Parathyroid adenoma (tissue), 2 donors: ENCODE data around the gene TEX54.
A peak's percentile ranks its signal among the peaks of the same experiment; 100 is the strongest.

Experiments
- H2AFZ ChIP-seq: fragments of 300-600 bp; sonication (generic); one replicate; pipeline ENCODE4 v1.7.0; 2017; ENCODE audit warnings: antibody characterized with exemption, mild to moderate bottlenecking
- H3K27ac ChIP-seq: fragments of 300-600 bp; sonication (generic); one replicate; pipeline ENCODE4 v1.7.0; 2017
- H3K27me3 ChIP-seq: fragments of 300-600 bp; sonication (generic); one replicate; pipeline ENCODE4 v1.7.0; 2017; ENCODE audit warnings: low read length; ENCODE audit not compliant: control insufficient read depth, insufficient read depth
- H3K36me3 ChIP-seq: fragments of 300-600 bp; sonication (generic); one replicate; pipeline ENCODE4 v1.7.0; 2017; ENCODE audit warnings: low read length; ENCODE audit not compliant: control insufficient read depth, insufficient read depth
- H3K4me1 ChIP-seq: fragments of 300-600 bp; sonication (generic); one replicate; pipeline ENCODE4 v1.7.0; 2017; ENCODE audit warnings: control low read depth
- H3K4me2 ChIP-seq: fragments of 300-600 bp; sonication (generic); one replicate; pipeline ENCODE4 v1.7.0; 2017; ENCODE audit warnings: low read length
- H3K4me3 ChIP-seq: fragments of 300-600 bp; sonication (generic); one replicate; pipeline ENCODE4 v1.7.0; 2017; ENCODE audit warnings: low read depth, low read length
- H3K79me2 ChIP-seq: fragments of 300-600 bp; sonication (generic); one replicate; pipeline ENCODE4 v1.7.0; 2017; ENCODE audit warnings: control low read depth
- H3K9ac ChIP-seq: fragments of 300-600 bp; sonication (generic); one replicate; pipeline ENCODE4 v1.7.0; 2017; ENCODE audit warnings: mild to moderate bottlenecking
- H3K9me3 ChIP-seq: fragments of 300-600 bp; sonication (generic); one replicate; pipeline ENCODE4 v1.7.0; 2017; ENCODE audit warnings: low read length; ENCODE audit not compliant: control insufficient read depth
- TF ChIP-seq, protein P1 (sequence below): fragments of 300-600 bp; sonication (generic); IDR thresholded peaks from one replicate; pipeline ENCODE4 v1.7.0; 2017; ENCODE audit warnings: antibody characterized with exemption, mild to moderate bottlenecking
- donor health status: primary hyperparathyroidism.

The TEX54 gene

DNA sequence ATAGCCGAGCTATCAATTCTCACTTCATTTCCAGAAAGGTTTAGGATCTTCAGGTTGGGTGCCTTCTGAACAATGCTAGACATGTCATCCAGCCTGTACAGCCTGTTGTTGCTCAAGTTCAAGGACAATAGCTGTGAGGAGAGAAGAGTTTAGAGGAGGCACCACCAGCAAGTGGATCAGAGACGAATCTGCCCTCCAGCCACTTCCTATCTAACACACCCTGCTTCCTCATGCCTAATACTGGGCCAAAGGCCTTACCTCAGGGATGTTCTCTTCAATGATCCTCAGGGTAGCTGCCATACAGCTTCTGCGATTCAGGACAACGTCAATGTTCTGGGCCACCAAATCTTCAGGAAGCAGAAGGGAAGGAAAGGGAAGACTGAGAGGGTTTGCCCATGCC is 31.6 kb downstream of the TEX54 start:
- Histone ChIP-seq H3K9ac (no peak overlapping the region), H3K4me3 (no peak overlapping the region), H3K4me2 (no peak overlapping the region), H3K27me3 (no peaks in the 10 kb centered on the region), H3K36me3 (no peaks in the 10 kb centered on the region), H3K9me3 (no peaks in the 10 kb centered on the region), H3K4me1 (no peaks in the 10 kb centered on the region), H2AFZ (no peak overlapping the region), H3K27ac (no peak overlapping the region), H3K79me2 (peaks cover 3% of the 10 kb centered on the region)
- TF ChIP-seq, protein P1, sequence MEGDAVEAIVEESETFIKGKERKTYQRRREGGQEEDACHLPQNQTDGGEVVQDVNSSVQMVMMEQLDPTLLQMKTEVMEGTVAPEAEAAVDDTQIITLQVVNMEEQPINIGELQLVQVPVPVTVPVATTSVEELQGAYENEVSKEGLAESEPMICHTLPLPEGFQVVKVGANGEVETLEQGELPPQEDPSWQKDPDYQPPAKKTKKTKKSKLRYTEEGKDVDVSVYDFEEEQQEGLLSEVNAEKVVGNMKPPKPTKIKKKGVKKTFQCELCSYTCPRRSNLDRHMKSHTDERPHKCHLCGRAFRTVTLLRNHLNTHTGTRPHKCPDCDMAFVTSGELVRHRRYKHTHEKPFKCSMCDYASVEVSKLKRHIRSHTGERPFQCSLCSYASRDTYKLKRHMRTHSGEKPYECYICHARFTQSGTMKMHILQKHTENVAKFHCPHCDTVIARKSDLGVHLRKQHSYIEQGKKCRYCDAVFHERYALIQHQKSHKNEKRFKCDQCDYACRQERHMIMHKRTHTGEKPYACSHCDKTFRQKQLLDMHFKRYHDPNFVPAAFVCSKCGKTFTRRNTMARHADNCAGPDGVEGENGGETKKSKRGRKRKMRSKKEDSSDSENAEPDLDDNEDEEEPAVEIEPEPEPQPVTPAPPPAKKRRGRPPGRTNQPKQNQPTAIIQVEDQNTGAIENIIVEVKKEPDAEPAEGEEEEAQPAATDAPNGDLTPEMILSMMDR, result no peak

DNA sequence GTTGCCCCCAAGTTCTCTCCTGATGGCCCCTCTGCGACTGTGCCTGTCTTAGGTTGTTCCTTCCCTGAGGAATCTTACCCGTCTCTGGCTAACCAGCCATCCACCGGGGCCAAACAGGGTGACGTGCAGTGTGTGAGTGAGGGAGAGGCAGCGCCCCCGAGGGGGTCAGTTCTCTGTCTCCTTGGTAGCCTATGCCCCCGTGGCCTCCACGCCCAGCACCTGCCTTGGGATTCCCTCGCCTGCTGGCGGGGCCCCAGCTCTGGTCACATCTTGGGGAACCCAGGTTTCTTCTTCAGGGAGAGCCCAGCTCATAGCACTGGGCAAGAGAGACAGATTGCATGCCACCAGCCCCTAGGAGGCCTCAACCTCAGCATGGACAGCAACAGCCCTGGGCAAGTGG is 33.2 kb downstream of the TEX54 start:
- H3K36me3 ChIP-seq, result no peaks in the 10 kb centered on the region

DNA sequence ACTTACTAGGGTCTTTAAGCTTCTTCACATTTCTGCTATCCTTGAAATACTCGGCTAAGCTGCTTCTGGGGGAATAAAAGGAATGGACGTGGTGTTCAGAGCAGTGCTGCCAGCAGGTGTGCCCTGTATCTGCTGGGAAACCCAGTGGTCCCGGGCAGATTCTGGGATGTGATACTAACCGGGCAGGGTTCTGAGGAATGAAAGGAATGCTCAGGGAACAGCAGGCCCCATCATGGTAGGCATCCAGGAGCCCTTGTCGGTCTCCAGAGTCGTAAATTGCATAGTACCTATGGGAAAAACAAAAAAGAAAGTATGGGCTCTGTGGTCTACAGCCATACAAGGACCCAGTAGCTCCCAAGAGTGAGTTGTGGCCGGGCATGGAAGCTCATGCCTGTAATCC is 36.4 kb downstream of the TEX54 start:
- no peak overlapping the region for H3K4me3 ChIP-seq
- no peaks in the 10 kb centered on the region for H3K36me3 ChIP-seq
- H3K4me1 ChIP-seq, result peaks cover 2% of the 10 kb centered on the region
- H3K79me2 ChIP-seq, result peaks cover 2% of the 10 kb centered on the region
- no peaks in the 10 kb centered on the region for H3K27me3 ChIP-seq
- no peak overlapping the region for H2AFZ ChIP-seq
- TF ChIP-seq, protein P1, result no peak
- H3K9me3 ChIP-seq, result no peaks in the 10 kb centered on the region
- H3K27ac ChIP-seq, result no peak overlapping the region
- no peak overlapping the region for H3K4me2 ChIP-seq
- H3K9ac ChIP-seq, result no peak overlapping the region

More for the DNA sequence above, 33.2 kb downstream of the TEX54 start:
- no peaks in the 10 kb centered on the region for H3K9me3 ChIP-seq
- no peak overlapping the region for H3K9ac ChIP-seq
- no peak overlapping the region for H2AFZ ChIP-seq
- no peak overlapping the region for H3K4me2 ChIP-seq
- TF ChIP-seq, protein P1, result no peak
- H3K4me3 ChIP-seq, result no peak overlapping the region
- H3K79me2 ChIP-seq, result peaks cover 3% of the 10 kb centered on the region
- H3K4me1 ChIP-seq, result no peaks in the 10 kb centered on the region
- H3K27ac ChIP-seq, result no peak overlapping the region
- H3K27me3 ChIP-seq, result no peaks in the 10 kb centered on the region

DNA sequence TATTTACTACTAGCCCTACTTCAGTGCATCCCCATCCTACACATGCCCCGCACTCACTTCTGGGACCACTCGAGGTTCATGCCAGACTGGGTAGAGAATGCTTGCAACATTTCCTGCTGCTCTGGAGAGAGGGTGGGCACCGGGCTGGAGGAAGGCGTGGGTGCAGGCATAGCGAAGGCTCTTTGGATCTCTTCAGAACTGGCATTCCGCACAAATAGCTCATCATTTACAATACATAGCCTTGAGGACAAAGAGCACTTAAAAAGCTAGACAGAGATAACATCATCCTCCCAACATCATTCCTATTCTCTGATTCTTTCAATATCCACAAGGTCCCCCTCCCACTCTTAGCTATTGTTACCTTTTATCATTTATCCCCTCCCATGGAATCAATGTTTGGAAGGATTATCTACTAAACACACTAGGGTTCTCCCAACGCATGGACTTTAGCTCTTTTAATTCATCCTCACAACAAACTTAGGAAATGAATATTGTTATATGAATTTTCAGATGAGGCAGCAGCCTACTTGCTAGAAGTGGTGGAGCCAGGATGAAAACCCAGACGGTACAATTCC is 38.4 kb downstream of the TEX54 start:
- H2AFZ ChIP-seq, result no peak overlapping the region
- H3K27me3 ChIP-seq, result no peaks in the 10 kb centered on the region
- H3K4me2 ChIP-seq, result no peak overlapping the region
- peaks cover 2% of the 10 kb centered on the region for H3K79me2 ChIP-seq
- TF ChIP-seq, protein P1, result no peak
- no peak overlapping the region for H3K4me3 ChIP-seq
- H3K9me3 ChIP-seq, result no peaks in the 10 kb centered on the region
- no peaks in the 10 kb centered on the region for H3K36me3 ChIP-seq
- H3K27ac ChIP-seq, result no peak overlapping the region
- no peak overlapping the region for H3K9ac ChIP-seq
- peaks cover 2% of the 10 kb centered on the region for H3K4me1 ChIP-seq

DNA sequence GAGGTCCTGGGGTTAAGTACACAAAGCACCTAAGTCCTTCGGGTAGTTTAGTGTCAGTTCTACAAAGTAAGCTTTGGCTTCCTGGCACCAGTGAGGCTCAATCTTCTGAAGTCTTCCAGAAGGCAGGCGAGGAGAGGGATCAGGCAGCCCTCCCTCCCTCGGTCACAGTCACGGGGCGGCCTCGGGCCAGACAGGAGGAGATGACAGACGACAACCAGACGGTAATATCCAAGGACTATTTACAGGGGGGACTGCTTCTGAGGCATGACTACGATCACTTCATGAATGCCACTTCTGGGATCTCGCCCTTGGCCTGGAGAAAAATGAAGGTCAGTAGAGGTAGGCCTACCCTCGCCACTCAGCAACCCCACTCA is 40.5 kb downstream of the TEX54 start:
- Histone ChIP-seq H3K4me1 (peaks cover 2% of the 10 kb centered on the region), H3K4me2 (peak overlapping the region; percentile 75), H3K4me3 (peak overlapping the region; percentile 74), H3K27me3 (no peaks in the 10 kb centered on the region), H3K36me3 (no peaks in the 10 kb centered on the region), H3K27ac (peak overlapping the region; percentile 26), H3K9ac (no peak overlapping the region), H3K9me3 (no peaks in the 10 kb centered on the region), H2AFZ (peak overlapping the region; percentile 77), H3K79me2 (peaks cover 2% of the 10 kb centered on the region)
- TF ChIP-seq, protein P1, result no peak
